Uterus (tissue), 2 donors: ENCODE measurements around the gene DDC.

Experiments used
- CTCF ChIP-seq, 4 experiments: fragments of 200-600 bp in 2 of 4; fragments of 450-650 bp in 2 of 4; sonication (generic) in 2 of 4; IDR thresholded peaks; one replicate each; pipeline ENCODE4 v1.5.1; 2016 to 2019; ENCODE audit warnings: antibody characterized with exemption in 4 of 4, mild to moderate bottlenecking in 2 of 4, moderate library complexity in 1 of 4
- POLR2A ChIP-seq, 2 donors: fragments of 450-650 bp; IDR thresholded peaks; one replicate each; pipeline ENCODE4 v1.6.1; 2016; ENCODE audit warnings: antibody characterized with exemption in 2 of 2, mild to moderate bottlenecking in 1 of 2, moderate library complexity in 1 of 2

GRCh38 chr7:50496569-50496968, 68.6 kb downstream of the DDC start:
- TF ChIP-seq POLR2A (IDR thresholded peaks at IDR 0.05), result no peak
- TF ChIP-seq CTCF (IDR thresholded peaks at IDR 0.05), result no peak
